GM12878 (cell line): Measurements from ENCODE around the gene TXLNG. TPM values are rescaled to one million over a fixed set of nuclear protein-coding genes. Genes with fewer than 3 reads are reported as not detected.

Source experiments
- ATAC-seq: fragments of 200-7000 bp; cut with Tn5 transposase; 3 replicates; pipeline ENCODE4 v1.9.1; 2020; ENCODE audit warnings: mild to moderate bottlenecking, moderate library complexity
- BruUV-seq: library from RNA; stranded (reverse); fragments of 400-500 nt; replicated peaks from 2 replicates; lab custom pipeline; 2021; lab: Mats Ljungman, UMichigan
- CTCF ChIA-PET: fragments of 300-600 bp; sonication (Branson Sonifier 250); formaldehyde crosslinking; extraction: SDS; loops from one replicate; lab custom pipeline; 2021; ENCODE audit warnings: inconsistent platforms; lab: Yijun Ruan, JAX
- POLR2A ChIA-PET: fragments of 350-600 bp; formaldehyde crosslinking; extraction: SDS; loops from one replicate; lab custom pipeline; 2021; ENCODE audit warnings: inconsistent platforms; lab: Charles Lee
- RAD21 ChIA-PET: fragments of 300-600 bp; sonication (Branson Sonifier 250); formaldehyde crosslinking; loops from one replicate; lab custom pipeline; 2023; ENCODE audit warnings: antibody characterized with exemption; ENCODE audit not compliant: unreplicated experiment; lab: Charles Lee
- SMC1A ChIA-PET: fragments of 300-600 bp; sonication (Branson Sonifier 250); formaldehyde crosslinking; loops from one replicate; lab custom pipeline; 2023; ENCODE audit not compliant: unreplicated experiment, uncharacterized antibody; lab: Charles Lee
- DNase-seq: peaks from one replicate; pipeline ENCODE4 v3.0.0-alpha.2; 2011; ENCODE audit warnings: low read depth, low spot score
- FAIRE-seq: peaks from 3 replicates; lab custom pipeline; 2011; peaks lifted over from hg19 to GRCh38; lab: Jason Lieb, UNC
- H2AFZ ChIP-seq: 2 replicates; pipeline ENCODE4 v1.6.0; 2011; ENCODE audit warnings: low read depth, low read length, control low read depth; ENCODE audit not compliant: control insufficient read depth
- H3K27ac ChIP-seq: 2 replicates; pipeline ENCODE4 v1.5.1; 2011; ENCODE audit warnings: control low read depth; ENCODE audit not compliant: control insufficient read depth, insufficient read depth
- H3K27me3 ChIP-seq, 2 experiments: replicated peaks in 1 of 2; 2 replicates each; pipeline versions ENCODE4 v1.6.0 to v1.6.1; 2011; ENCODE audit warnings: low read length in 1 of 2; ENCODE audit not compliant: control insufficient read depth in 2 of 2, insufficient read depth in 2 of 2
- H3K36me3 ChIP-seq, 2 experiments: 2 replicates each; pipeline ENCODE4 v1.5.1; 2011; ENCODE audit warnings: low read length in 1 of 2; ENCODE audit not compliant: control insufficient read depth in 2 of 2, insufficient read depth in 2 of 2
- H3K4me1 ChIP-seq: 2 replicates; pipeline ENCODE4 v1.6.1; 2011; ENCODE audit warnings: mild to moderate bottlenecking, low read length, moderate library complexity, mixed read lengths; ENCODE audit not compliant: control insufficient read depth, insufficient read depth
- H3K4me2 ChIP-seq: 2 replicates; pipeline ENCODE4 v1.6.0; 2011; ENCODE audit warnings: control low read depth; ENCODE audit not compliant: control insufficient read depth, insufficient read depth
- H3K4me3 ChIP-seq: fragments of 200-600 bp; sonication (generic); 2 replicates; pipeline ENCODE4 v1.5.1; 2016
- H3K79me2 ChIP-seq: 2 replicates; pipeline ENCODE4 v1.6.0; 2011; ENCODE audit warnings: low read length; ENCODE audit not compliant: control insufficient read depth, insufficient read depth
- H3K9ac ChIP-seq: 2 replicates; pipeline ENCODE4 v1.8.0; 2011; ENCODE audit warnings: low read length, control low read depth, mixed read lengths; ENCODE audit not compliant: control insufficient read depth, insufficient read depth
- H3K9me3 ChIP-seq: replicated peaks from 3 replicates; pipeline ENCODE4 v1.5.1; 2011; ENCODE audit warnings: mild to moderate bottlenecking, low read length; ENCODE audit not compliant: control insufficient read depth, insufficient read depth
- H4K20me1 ChIP-seq: 2 replicates; pipeline ENCODE4 v1.6.0; 2011; ENCODE audit not compliant: control insufficient read depth, insufficient read depth
- ASH2L ChIP-seq: fragments of 300-600, 200-600 bp; sonication (generic); IDR thresholded peaks from 2 replicates; pipeline ENCODE4 v1.6.1; 2017; ENCODE audit warnings: low read depth, mild to moderate bottlenecking, borderline replicate concordance
- CBX3 ChIP-seq: fragments of 200-600 bp; sonication (generic); IDR thresholded peaks from 2 replicates; pipeline ENCODE4 v1.6.1; 2016; ENCODE audit warnings: low read depth, borderline replicate concordance
- CBX5 ChIP-seq: sonication (generic); IDR thresholded peaks from 2 replicates; pipeline ENCODE4 v1.6.1; 2016; ENCODE audit warnings: low read depth, moderate library complexity, mild to moderate bottlenecking, inconsistent platforms
- DPF2 ChIP-seq: fragments of 450-650 bp; IDR thresholded peaks from 2 replicates; pipeline ENCODE4 v1.6.1; 2017; ENCODE audit warnings: mild to moderate bottlenecking
- MAX ChIP-seq: IDR thresholded peaks from 2 replicates; pipeline ENCODE4 v1.6.1; 2012; ENCODE audit warnings: low read depth, low read length, improper control_type of control experiment
- NBN ChIP-seq: fragments of 450-650 bp; IDR thresholded peaks from 2 replicates; pipeline ENCODE4 v1.6.1; 2016
- NR2F1 ChIP-seq: fragments of 450-650 bp; conservative IDR thresholded peaks from 2 replicates; pipeline ENCODE4 v1.6.1; 2017; ENCODE audit warnings: mild to moderate bottlenecking
- RCOR1 ChIP-seq: conservative IDR thresholded peaks from 2 replicates; pipeline ENCODE4 v1.6.1; 2012; ENCODE audit warnings: low read depth, low read length, improper control_type of control experiment
- SIN3A ChIP-seq: IDR thresholded peaks from 2 replicates; pipeline ENCODE4 v1.6.1; 2012; ENCODE audit warnings: low read depth, low read length, improper control_type of control experiment
- SREBF2 ChIP-seq: IDR thresholded peaks from 2 replicates; pipeline ENCODE4 v1.6.1; 2012; ENCODE audit warnings: mild to moderate bottlenecking, low read length
- WRNIP1 ChIP-seq: IDR thresholded peaks from 2 replicates; pipeline ENCODE4 v1.6.1; 2011; ENCODE audit warnings: low read depth, low read length, improper control_type of control experiment, borderline replicate concordance
- ZBTB33 ChIP-seq: fragments of 450-650 bp; IDR thresholded peaks from 2 replicates; pipeline ENCODE4 v1.6.1; 2017; ENCODE audit warnings: mild to moderate bottlenecking
- ZZZ3 ChIP-seq: IDR thresholded peaks from 2 replicates; pipeline ENCODE4 v1.6.1; 2011; ENCODE audit warnings: low read depth; ENCODE audit not compliant: control insufficient read depth, insufficient read length
- WGBS: methylation state at CpG from one replicate; pipeline ENCODE4 v1.1.6; 2016; ENCODE audit warnings: low lambda C conversion rate; ENCODE audit not compliant: insufficient replicate concordance, insufficient coverage; ENCODE audit errors: missing lambda C conversion rate; 5-methylcytosine and 5-hydroxymethylcytosine counted together
- in situ Hi-C: fragments of 300-500 bp; cut with MboI; formaldehyde crosslinking; loops from 9 replicates; pipeline ENCODE4 v1.14.3; 2018; ENCODE audit warnings: mixed read lengths
- intact Hi-C: fragments of 100-400 bp; cut with micrococcal nuclease; formaldehyde crosslinking; loops from one replicate; pipeline ENCODE4 v1.14.2; 2022; ENCODE audit not compliant: unreplicated experiment
- polyA plus RNA-seq, 11 experiments: library from polyadenylated mRNA; depleted of rRNA in 4 of 11; unstranded in 6 of 11; stranded (reverse) in 5 of 11; fragments of >200 nt; fragmentation: Nextera tagmentation in 4 of 11; fragmentation: Illumina TruSeq in 1 of 11; extraction: Ambion mirVana in 4 of 11; extraction: Trizol in 1 of 11; gene quantifications; 1 replicate in 1 of 11; 2 replicates in 10 of 11; pipeline versions ENCODE4 v1.2.1 to v1.2.3, GENCODE V29; 2011 to 2016; ENCODE audit warnings: inconsistent platforms in 2 of 11, missing spikeins in 2 of 11, low read depth in 1 of 11
- total RNA-seq, 4 experiments: library from RNA; depleted of rRNA in 3 of 4; stranded (reverse); fragments of >200 nt in 3 of 4; fragmentation: Illumina TruSeq in 1 of 4; extraction: Trizol in 1 of 4; gene quantifications; 2 replicates each; pipeline versions ENCODE4 v1.2.1 to v1.2.3, GENCODE V29; 2013 to 2021

Gene TXLNG
- total and polyA plus RNA-seq, 10 of the 15 experiments (the other 5 are each of a cell fraction or from before 2014, with no cell fraction given): 9.9 to 40.7 (median 19.5) TPM

- no peak for TF ChIP-seq ZBTB33
- TF ChIP-seq NBN: no peak
- no peak for TF ChIP-seq CBX5
- no peak for TF ChIP-seq DPF2
- TF ChIP-seq MAX: no peak
- no peak for TF ChIP-seq ZZZ3
- no peak for TF ChIP-seq CBX3
- no peak for TF ChIP-seq RCOR1
- no peak for TF ChIP-seq SIN3A
These were observed 70.5 kb downstream of the TXLNG start (continued) for GRCh38 chrX:16856744-16857143.

GRCh38 chrX:16862829-16863228 is 76.6 kb downstream of the TXLNG start:
- WGBS: 95% methylated on average over 2 of the region's 2 CpGs
- FAIRE-seq (no peak), DNase-seq (no peak)

More at GRCh38 chrX:16862829-16863228, 76.6 kb downstream of the TXLNG start:
- ChIA-PET CTCF (no interaction called here), SMC1A (interaction anchor here (1.3 kb wide), 1 partner anchor 20 kb away, joined by 4 read pairs; no protein-coding TSS in a partner anchor), POLR2A (no interaction called here), RAD21 (no interaction called here)
- Histone ChIP-seq H4K20me1 (peaks cover 5% of the 10 kb centered on the region), H3K4me1 (no peaks in the 10 kb centered on the region), H3K9ac (no peak overlapping the region), H3K9me3 (no peaks in the 10 kb centered on the region), H3K36me3 (peaks cover 2 to 5% of the 10 kb centered on the region in 2 experiments; a peak in 3 of 4 replicates), H3K27ac (no peak overlapping the region), H3K27me3 (no peaks in the 10 kb centered on the region), H3K4me3 (no peak overlapping the region), H3K79me2 (peaks cover 29% of the 10 kb centered on the region), H2AFZ (no peak overlapping the region), H3K4me2 (no peak overlapping the region)
- no TSS peak for BruUV-seq
- TF ChIP-seq ASH2L (no peak), NR2F1 (no peak), SREBF2 (no peak), WRNIP1 (no peak)
- in situ Hi-C loops (no loop called here), intact Hi-C loops (no loop called here)
- ATAC-seq: no peak
